Esophagus muscularis mucosa (tissue), 4 donors: Measurements from ENCODE around the gene RAP2B. TPM values are rescaled to one million over a fixed set of nuclear protein-coding genes. Genes with fewer than 3 reads are reported as not detected.

Source experiments
- DNase-seq: peaks from one replicate; pipeline ENCODE4 v3.0.0-alpha.2; 2017; ENCODE audit errors: extremely low spot score
- H3K27ac ChIP-seq, 4 donors: fragments of 200-600 bp; sonication (generic); replicated peaks in 1 of 4; 1 replicate in 3 of 4; 2 replicates in 1 of 4; pipeline ENCODE4 v1.5.1; 2016 to 2019; ENCODE audit warnings: mild to moderate bottlenecking in 1 of 4
- H3K27me3 ChIP-seq, 4 donors: fragments of 200-600 bp; sonication (generic); one replicate each; pipeline versions ENCODE4 v1.5.1 to v1.6.0; 2016 to 2019
- H3K36me3 ChIP-seq, 4 donors: fragments of 200-600 bp; sonication (generic); one replicate each; pipeline ENCODE4 v1.5.1; 2016 to 2019
- H3K4me1 ChIP-seq, 4 donors: fragments of 200-600 bp; sonication (generic); one replicate each; pipeline ENCODE4 v1.5.1; 2016 to 2019
- H3K4me3 ChIP-seq, 4 donors: fragments of 200-600 bp; sonication (generic); 1 replicate in 2 of 4; 2 replicates in 2 of 4; pipeline ENCODE4 v1.5.1; 2016 to 2019; ENCODE audit warnings: mild to moderate bottlenecking in 4 of 4, moderate library complexity in 1 of 4
- H3K9me3 ChIP-seq, 4 donors: fragments of 200-600 bp; sonication (generic); 1 replicate in 3 of 4; 2 replicates in 1 of 4; pipeline ENCODE4 v1.5.1; 2016 to 2019
- CTCF ChIP-seq, 3 experiments: fragments of 200-600 bp in 2 of 3; fragments of 450-650 bp in 1 of 3; sonication (generic) in 2 of 3; IDR thresholded peaks; one replicate each; pipeline ENCODE4 v1.5.1; 2017 to 2019; ENCODE audit warnings: antibody characterized with exemption in 3 of 3, mild to moderate bottlenecking in 2 of 3, moderate library complexity in 1 of 3
- EP300 ChIP-seq: sonication (generic); formaldehyde crosslinking; IDR thresholded peaks from one replicate; pipeline ENCODE4 v1.6.1; 2017; ENCODE audit warnings: antibody characterized with exemption
- POLR2A ChIP-seq: fragments of 450-650 bp; IDR thresholded peaks from one replicate; pipeline ENCODE4 v1.6.1; 2017; ENCODE audit warnings: antibody characterized with exemption, moderate library complexity, mild to moderate bottlenecking, low read depth
- POLR2AphosphoS5 ChIP-seq, 2 donors: sonication (generic); formaldehyde crosslinking; IDR thresholded peaks; one replicate each; pipeline ENCODE4 v1.6.1; 2017; ENCODE audit warnings: antibody characterized with exemption in 2 of 2
- WGBS: methylation state at CpG from one replicate; pipeline ENCODE4 v1.1.5; 2018; 5-methylcytosine and 5-hydroxymethylcytosine counted together
- intact Hi-C: fragments of 100-400 bp; cut with DNase I; formaldehyde crosslinking; loops from one replicate; pipeline ENCODE4 v1.15.1; 2023
- total RNA-seq, 4 donors: library from RNA; depleted of rRNA; stranded (reverse); fragments of >200 nt; gene quantifications; one replicate each; pipeline versions ENCODE4 v1.1.0 to v1.2.1, GENCODE V29; 2016

RAP2B gene
- total RNA-seq, 4 donors from 2014 or later = 11.0 to 16.1 (median 11.2) TPM

DNA sequence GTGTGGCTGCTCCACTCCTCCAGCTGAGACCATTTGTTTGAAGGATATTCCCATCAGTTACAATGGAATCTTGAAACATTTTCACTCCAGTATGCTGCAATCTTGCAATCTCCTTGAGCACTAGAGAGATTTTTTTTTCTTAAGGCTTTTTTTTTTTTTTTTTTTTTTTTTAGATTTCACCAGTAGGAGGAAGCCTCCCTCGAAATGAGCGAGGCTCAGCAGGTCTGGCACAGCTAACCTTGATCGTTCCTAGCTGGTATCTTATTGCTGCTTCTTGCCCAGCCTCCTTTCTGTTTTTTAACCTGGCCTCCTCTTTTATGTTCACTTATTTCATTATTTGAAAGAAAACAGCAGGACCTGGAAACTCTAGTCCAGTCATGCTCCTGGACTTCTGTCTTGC lies 48.1 kb downstream of the RAP2B start:
- H3K27ac ChIP-seq = no peak overlapping the region
- no peaks in the 10 kb centered on the region for H3K9me3 ChIP-seq
- peaks cover 0 to 15% (median 4%) of the 10 kb centered on the region in 4 donors for H3K4me1 ChIP-seq
- intact Hi-C loops = no loop called here
- DNase-seq = no peak
- H3K36me3 ChIP-seq = no peaks in the 10 kb centered on the region
- H3K27me3 ChIP-seq = no peaks in the 10 kb centered on the region
- H3K4me3 ChIP-seq = no peak overlapping the region
- TF ChIP-seq POLR2AphosphoS5 (IDR thresholded peaks at IDR 0.05) (no peak), POLR2A (no peak), CTCF (IDR thresholded peaks at IDR 0.05) (peak in 1 of 3 experiments; percentile 16)
- 26% methylated on average over 3 of the region's 3 CpGs for WGBS

DNA sequence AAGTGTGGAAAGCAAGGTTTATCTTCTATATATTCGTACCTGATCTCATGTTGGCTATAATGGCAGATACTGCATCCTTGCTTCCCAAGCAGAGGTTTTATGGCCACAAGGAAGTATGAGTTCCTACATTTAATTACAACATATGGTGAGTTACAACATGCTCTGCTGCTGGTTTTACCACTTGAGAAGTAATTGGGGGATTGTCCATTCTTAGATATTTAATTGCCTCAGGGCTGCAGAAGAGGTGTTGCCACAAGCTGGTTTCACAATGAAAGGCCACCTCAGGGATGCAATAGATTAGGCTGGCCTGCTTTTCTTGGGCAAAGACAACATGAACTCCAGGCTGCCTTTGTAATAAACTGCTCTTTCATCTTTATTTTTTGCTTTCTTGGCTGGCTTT lies 48.6 kb downstream of the RAP2B start:
- Histone ChIP-seq H3K4me3 (no peak overlapping the region), H3K27me3 (no peaks in the 10 kb centered on the region), H3K36me3 (no peaks in the 10 kb centered on the region), H3K4me1 (peaks cover 0 to 15% (median 5%) of the 10 kb centered on the region in 4 donors), H3K9me3 (no peaks in the 10 kb centered on the region), H3K27ac (no peak overlapping the region)
- 79% methylated on average over 1 of the region's 1 CpG for WGBS
- DNase-seq = no peak
- intact Hi-C loops = no loop called here
- no peak for TF ChIP-seq POLR2A
- TF ChIP-seq POLR2AphosphoS5 (IDR thresholded peaks at IDR 0.05) = no peak

DNA sequence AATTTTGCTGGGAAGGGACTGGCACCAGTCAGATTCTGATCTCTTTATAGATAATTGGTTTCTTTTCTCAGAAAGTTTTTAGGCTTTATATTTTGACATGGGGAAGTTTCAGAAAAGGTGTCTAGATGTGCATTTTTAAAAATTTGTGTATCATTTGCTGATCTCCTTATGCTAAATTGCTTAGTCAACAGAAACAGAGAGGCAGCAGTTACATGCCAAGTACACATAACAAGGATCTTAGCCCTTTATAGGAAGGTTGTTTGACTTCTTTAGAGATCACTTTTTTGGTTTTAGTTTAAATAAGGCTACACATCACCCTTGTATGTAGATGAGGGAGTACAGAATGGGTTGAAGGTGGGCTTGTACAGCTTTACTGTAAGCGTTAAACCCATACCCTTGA lies 53.5 kb downstream of the RAP2B start:
- Histone ChIP-seq H3K9me3 (no peaks in the 10 kb centered on the region), H3K4me3 (no peak overlapping the region), H3K4me1 (peaks cover 0 to 6% (median 1%) of the 10 kb centered on the region in 4 donors), H3K27me3 (no peaks in the 10 kb centered on the region), H3K36me3 (no peaks in the 10 kb centered on the region), H3K27ac (no peak overlapping the region)
- intact Hi-C loops = no loop called here
- DNase-seq = no peak
- TF ChIP-seq CTCF (IDR thresholded peaks at IDR 0.05) (no peak), POLR2AphosphoS5 (IDR thresholded peaks at IDR 0.05) (no peak), EP300 (no peak), POLR2A (no peak)
- WGBS = 81% methylated on average over 1 of the region's 1 CpG

GRCh38 chr3:153215966-153216365 lies 53.9 kb downstream of the RAP2B start:
- Histone ChIP-seq H3K4me1 (peaks cover 0 to 6% (median 0%) of the 10 kb centered on the region in 4 donors), H3K36me3 (no peaks in the 10 kb centered on the region), H3K27me3 (no peaks in the 10 kb centered on the region), H3K4me3 (no peak overlapping the region), H3K9me3 (no peaks in the 10 kb centered on the region), H3K27ac (no peak overlapping the region)
- no peak for DNase-seq
- intact Hi-C loops = no loop called here
- 69% methylated on average over 5 of the region's 5 CpGs for WGBS
- TF ChIP-seq CTCF (IDR thresholded peaks at IDR 0.05) (no peak), EP300 (no peak), POLR2AphosphoS5 (IDR thresholded peaks at IDR 0.05) (no peak), POLR2A (no peak)

- 87% methylated on average over 2 of the region's 2 CpGs for WGBS
- H3K27me3 ChIP-seq = no peaks in the 10 kb centered on the region
- H3K36me3 ChIP-seq = no peaks in the 10 kb centered on the region
- no peak overlapping the region for H3K4me3 ChIP-seq
- H3K4me1 ChIP-seq = peaks cover 0 to 10% (median 2%) of the 10 kb centered on the region in 4 donors
- H3K27ac ChIP-seq = no peak overlapping the region
- no peak for DNase-seq
- no peaks in the 10 kb centered on the region for H3K9me3 ChIP-seq
- TF ChIP-seq CTCF (IDR thresholded peaks at IDR 0.05) (no peak), POLR2A (no peak), EP300 (no peak), POLR2AphosphoS5 (IDR thresholded peaks at IDR 0.05) (no peak)
- intact Hi-C loops = no loop called here
These were observed 54.9 kb downstream of the RAP2B start for GRCh38 chr3:153216928-153217327.
